Muscle layer of duodenum (tissue), 2 donors: ENCODE results near the gene WNT9A.
"Not testable (repeated sequence)": the region's sequence is repeated elsewhere in the genome, so short reads cannot be mapped to it uniquely, and the experiment has no call there.

ENCODE experiments used
- H3K27ac ChIP-seq: one replicate; pipeline ENCODE4 v1.7.0; 2013; ENCODE audit warnings: mild to moderate bottlenecking, low read length
- H3K27me3 ChIP-seq: one replicate; pipeline ENCODE4 v1.7.0; 2013; ENCODE audit warnings: low read depth, mild to moderate bottlenecking, control low read depth, low read length
- H3K36me3 ChIP-seq, 2 donors: one replicate each; pipeline ENCODE4 v1.7.0; 2013; ENCODE audit warnings: low read length in 2 of 2, control low read depth in 1 of 2, mild to moderate bottlenecking in 1 of 2; ENCODE audit not compliant: insufficient read depth in 2 of 2, control insufficient read depth in 1 of 2
- H3K4me1 ChIP-seq, 2 donors: one replicate each; pipeline ENCODE4 v1.7.0; 2013; ENCODE audit warnings: low read length in 2 of 2, mild to moderate bottlenecking in 2 of 2, control low read depth in 1 of 2, moderate library complexity in 1 of 2; ENCODE audit not compliant: insufficient read depth in 2 of 2, control insufficient read depth in 1 of 2
- H3K4me3 ChIP-seq, 2 donors: one replicate each; pipeline ENCODE4 v1.7.0; 2013; ENCODE audit warnings: low read length in 2 of 2, low read depth in 1 of 2, mild to moderate bottlenecking in 1 of 2
- H3K9me3 ChIP-seq, 2 donors: one replicate each; pipeline ENCODE4 v1.7.0; 2013; ENCODE audit warnings: low read length in 2 of 2, control low read depth in 1 of 2, mild to moderate bottlenecking in 1 of 2; ENCODE audit not compliant: control insufficient read depth in 1 of 2
- donor health status: healthy.

WNT9A gene

GRCh38 chr1:227883073-227883520, 64.6 kb downstream of the WNT9A start:
- no peak overlapping the region for H3K27ac ChIP-seq
- peaks cover 8 to 17% of the 10 kb centered on the region in 2 donors for H3K4me1 ChIP-seq
- no peak overlapping the region for H3K4me3 ChIP-seq
- no peaks in the 10 kb centered on the region for H3K36me3 ChIP-seq
- no peaks in the 10 kb centered on the region for H3K9me3 ChIP-seq
- no peaks in the 10 kb centered on the region for H3K27me3 ChIP-seq

GRCh38 chr1:227880342-227880924, 67.3 kb downstream of the WNT9A start:
- Histone ChIP-seq H3K27ac (no peak overlapping the region), H3K27me3 (no peaks in the 10 kb centered on the region), H3K36me3 (no peaks in the 10 kb centered on the region), H3K4me3 (no peak overlapping the region), H3K4me1 (peaks cover 3% of the 10 kb centered on the region in 2 donors), H3K9me3 (no peaks in the 10 kb centered on the region)

- not testable (repeated sequence) for H3K4me1 ChIP-seq, H3K4me3 ChIP-seq, H3K36me3 ChIP-seq, H3K27ac ChIP-seq, H3K27me3 ChIP-seq, H3K9me3 ChIP-seq
These were observed 69.9 kb downstream of the WNT9A start for GRCh38 chr1:227877810-227878209.

GRCh38 chr1:227871892-227872291, 75.8 kb downstream of the WNT9A start:
- H3K27me3 ChIP-seq, H3K4me3 ChIP-seq, H3K9me3 ChIP-seq, H3K27ac ChIP-seq, H3K4me1 ChIP-seq, H3K36me3 ChIP-seq: not testable (repeated sequence)

GRCh38 chr1:227870366-227870765, 77.4 kb downstream of the WNT9A start:
- no peaks in the 10 kb centered on the region for H3K36me3 ChIP-seq
- H3K4me3 ChIP-seq = no peak overlapping the region
- H3K27me3 ChIP-seq = no peaks in the 10 kb centered on the region
- peaks cover 0 to 4% of the 10 kb centered on the region in 2 donors for H3K9me3 ChIP-seq
- H3K27ac ChIP-seq = no peak overlapping the region
- H3K4me1 ChIP-seq = no peaks in the 10 kb centered on the region

- no peak overlapping the region for H3K27ac ChIP-seq
- no peak overlapping the region for H3K4me3 ChIP-seq
- peaks cover 0 to 9% of the 10 kb centered on the region in 2 donors for H3K9me3 ChIP-seq
- H3K36me3 ChIP-seq = no peaks in the 10 kb centered on the region
- no peaks in the 10 kb centered on the region for H3K4me1 ChIP-seq
- no peaks in the 10 kb centered on the region for H3K27me3 ChIP-seq
These were observed 77.9 kb downstream of the WNT9A start for GRCh38 chr1:227869851-227870305.

- H3K27ac ChIP-seq = no peak overlapping the region
- no peak overlapping the region for H3K4me3 ChIP-seq
- H3K27me3 ChIP-seq = no peaks in the 10 kb centered on the region
- peaks cover 5 to 14% of the 10 kb centered on the region in 2 donors for H3K9me3 ChIP-seq
- no peaks in the 10 kb centered on the region for H3K4me1 ChIP-seq
- H3K36me3 ChIP-seq = no peaks in the 10 kb centered on the region
These were observed 78.4 kb downstream of the WNT9A start for GRCh38 chr1:227869279-227869842.
